GM18907 (cell line): ENCODE data around the gene C11orf68.
A peak's percentile ranks its signal among the peaks of the same experiment; 100 is the strongest.

Experiments used
- ATAC-seq: cut with Tn5 transposase; IDR thresholded peaks from one replicate; pipeline ENCODE4 v1.9.1; 2021; ENCODE audit warnings: mild to moderate bottlenecking, moderate library complexity; ENCODE audit not compliant: unreplicated experiment

C11orf68 gene

DNA sequence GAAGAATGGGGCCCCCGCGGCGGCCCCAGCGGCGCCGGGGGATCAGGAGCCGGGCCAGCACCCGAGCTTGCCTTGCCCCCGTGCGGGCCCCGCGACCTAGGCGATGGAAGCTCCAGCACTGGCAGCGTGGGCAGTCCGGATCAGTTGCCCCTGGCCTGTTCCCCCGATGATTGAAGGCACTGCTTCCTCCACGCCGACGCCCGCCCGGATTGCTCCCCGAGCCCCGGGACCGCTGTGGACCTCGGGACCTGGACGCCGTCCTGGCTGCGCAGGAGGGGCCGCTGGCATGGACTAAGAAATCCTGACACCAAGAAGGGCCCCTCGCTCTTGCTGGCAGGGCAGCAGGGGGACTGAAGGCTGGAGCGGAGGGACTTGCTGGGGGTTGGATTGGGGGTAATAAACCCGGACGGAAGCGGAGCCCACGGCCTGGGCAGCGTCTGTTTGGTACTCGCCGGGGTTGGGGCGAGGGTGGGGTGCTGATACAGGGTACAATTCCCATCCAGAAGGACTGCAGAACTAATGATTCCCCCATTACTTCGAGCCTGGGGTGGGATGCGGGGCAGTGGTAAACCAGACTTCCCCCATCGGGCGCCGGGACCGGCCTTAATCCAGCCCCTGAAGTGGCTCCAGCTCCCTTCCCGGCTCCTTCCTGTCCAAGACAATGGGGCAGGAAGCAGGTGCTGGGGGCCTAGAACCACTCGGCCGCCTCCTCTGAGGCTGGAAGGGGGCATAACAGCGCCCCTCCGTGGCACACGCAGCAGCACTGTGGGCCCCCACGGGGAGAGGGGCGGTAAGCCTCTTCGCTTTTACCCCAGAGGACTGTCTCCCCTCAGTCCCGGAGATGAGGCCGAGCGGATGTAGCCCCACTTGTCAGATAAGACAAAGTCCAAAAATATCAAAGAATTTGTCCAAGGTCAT, 27.4 kb downstream of the C11orf68 start:
- ATAC-seq = no peak

DNA sequence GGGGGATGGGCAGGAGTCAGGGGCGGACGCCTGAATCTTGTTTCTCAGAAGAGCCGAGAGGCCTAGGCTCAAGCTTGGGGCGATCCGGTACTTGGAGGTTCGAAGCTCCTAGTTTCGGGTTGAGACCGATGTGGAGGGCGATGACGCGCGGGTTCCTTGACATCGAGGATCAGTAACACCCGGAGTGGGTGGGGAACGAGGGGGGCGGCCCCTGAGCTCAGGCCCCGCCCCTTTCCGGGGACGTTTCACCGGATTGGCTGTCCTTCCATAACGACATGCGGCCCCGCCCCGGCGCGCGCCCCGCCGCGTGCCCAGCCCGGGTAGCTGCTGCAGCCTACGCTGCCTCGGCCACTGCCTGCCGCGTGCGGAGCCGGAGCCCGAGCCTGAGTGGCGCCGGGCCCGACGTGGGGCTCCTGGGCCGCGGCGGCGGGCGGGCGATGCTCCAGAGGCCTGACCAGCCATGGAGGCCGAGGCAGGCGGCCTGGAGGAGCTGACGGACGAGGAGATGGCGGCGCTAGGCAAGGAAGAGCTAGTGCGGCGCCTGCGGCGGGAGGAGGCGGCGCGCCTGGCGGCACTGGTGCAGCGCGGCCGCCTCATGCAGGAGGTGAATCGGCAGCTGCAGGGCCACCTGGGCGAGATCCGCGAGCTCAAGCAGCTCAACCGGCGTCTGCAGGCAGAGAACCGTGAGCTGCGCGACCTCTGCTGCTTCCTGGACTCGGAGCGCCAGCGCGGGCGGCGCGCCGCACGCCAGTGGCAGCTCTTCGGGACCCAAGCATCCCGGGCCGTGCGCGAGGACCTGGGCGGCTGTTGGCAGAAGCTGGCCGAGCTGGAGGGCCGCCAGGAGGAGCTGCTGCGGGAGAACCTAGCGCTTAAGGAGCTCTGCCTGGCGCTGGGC, 28.3 kb downstream of the C11orf68 start, which contains the start of gene CCDC85B:
TSS of gene CCDC85B (plus strand) at position 350 of the 895 bp plus-strand sequence. CDS start at position 461, 111 bp downstream.
- ATAC-seq = peak; percentile 58

DNA sequence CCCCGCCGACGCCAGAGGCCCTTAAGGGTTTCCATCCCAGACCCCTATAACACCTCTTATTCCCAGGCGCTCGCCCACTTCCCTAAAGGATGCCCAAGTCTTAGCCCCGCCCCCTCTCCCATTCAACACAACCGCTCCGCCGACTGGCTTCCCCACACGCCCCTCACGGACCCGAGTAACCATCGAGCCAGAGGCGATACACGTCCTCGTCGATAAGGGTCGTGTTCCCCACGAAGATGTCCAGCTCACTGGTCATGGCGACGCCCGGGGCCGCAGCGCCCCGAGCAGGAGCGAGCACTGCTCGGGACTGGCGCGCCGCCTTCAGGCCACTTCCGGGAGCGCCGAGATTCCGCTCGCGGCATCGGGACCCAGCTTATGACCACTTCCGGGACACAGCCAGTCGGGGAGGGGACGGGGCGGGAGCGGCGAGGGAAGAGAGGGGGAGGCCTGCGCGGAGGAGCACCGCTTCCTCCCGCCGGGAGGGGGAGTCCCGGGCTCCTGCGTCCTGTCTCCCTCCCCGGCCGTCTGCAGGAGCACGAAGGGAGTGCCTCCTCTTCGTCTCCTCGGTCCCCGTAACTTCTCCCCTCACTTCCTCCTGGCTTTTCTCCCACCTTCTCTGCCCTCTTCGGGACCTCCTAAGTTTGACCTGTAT, 30.6 kb downstream of the C11orf68 start, which contains the start of gene FIBP:
TSS of gene FIBP (minus strand) at position 309 of the 652 bp plus-strand sequence. CDS start at position 256, 53 bp downstream.
- ATAC-seq = peak; percentile 51

DNA sequence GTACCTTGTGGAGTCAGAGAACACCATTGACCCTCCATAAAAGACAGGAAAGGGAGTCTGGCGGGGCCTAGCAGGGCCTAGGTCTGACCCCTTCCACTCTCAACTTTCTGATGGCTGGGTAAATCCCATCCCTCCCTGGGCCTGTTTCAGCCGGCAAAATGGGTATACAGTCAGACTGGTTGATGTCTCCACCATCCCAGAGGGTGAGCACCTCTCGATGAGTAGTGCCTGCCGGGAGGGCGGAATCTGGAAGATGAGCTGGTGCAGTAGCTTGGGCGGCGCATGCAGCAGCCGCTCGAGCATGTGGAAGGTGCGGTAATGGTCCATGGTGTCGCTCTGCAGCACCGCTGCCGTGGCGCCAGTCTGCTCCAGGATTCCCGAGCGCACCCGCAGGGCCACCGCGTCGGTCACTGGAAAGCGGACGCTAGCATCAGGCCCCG, 31.1 kb downstream of the C11orf68 start:
- ATAC-seq = no peak

DNA sequence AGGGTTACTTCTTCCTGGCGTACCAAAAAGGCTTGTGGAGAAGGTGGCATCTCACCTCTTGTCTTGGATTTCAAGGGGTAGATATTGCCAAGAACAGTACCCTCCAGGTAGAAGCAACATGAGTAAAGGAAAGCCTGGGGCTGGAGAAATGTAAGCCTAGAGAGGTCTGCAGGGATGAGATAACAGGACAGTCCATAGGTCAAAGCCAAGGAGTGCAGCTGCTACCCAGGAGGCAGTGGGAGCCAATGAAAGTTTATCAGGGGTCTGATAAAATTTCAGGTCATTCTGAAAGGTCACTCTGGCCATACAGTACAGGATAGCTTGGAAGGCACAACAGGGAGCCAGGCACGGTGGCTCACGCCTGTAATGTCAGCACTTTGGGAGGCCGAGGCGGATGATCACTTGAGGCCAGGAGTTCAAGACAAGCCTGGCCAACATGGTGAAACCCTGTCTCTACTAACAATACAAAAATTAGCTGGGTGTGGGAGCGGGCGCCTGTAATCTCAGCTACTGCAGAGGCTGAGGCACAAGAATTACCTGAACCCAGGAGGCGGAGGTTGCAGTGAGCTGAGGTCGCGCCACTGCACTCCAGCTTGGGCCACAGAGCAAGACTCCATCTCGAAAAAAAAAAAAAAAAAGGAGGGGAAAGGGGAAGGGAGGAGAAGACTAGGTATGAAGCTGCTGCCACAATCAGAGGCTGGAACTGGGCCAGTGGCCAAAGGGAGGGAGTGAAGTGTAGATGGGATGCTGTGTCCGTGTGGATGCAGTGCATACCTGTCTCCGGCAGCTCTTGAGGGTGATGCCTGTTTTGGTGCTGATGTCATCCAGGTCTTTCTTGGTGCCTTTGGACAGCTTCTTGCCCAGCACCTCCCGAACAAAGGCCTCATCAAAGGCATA, 31.8 kb downstream of the C11orf68 start:
- ATAC-seq = no peak

DNA sequence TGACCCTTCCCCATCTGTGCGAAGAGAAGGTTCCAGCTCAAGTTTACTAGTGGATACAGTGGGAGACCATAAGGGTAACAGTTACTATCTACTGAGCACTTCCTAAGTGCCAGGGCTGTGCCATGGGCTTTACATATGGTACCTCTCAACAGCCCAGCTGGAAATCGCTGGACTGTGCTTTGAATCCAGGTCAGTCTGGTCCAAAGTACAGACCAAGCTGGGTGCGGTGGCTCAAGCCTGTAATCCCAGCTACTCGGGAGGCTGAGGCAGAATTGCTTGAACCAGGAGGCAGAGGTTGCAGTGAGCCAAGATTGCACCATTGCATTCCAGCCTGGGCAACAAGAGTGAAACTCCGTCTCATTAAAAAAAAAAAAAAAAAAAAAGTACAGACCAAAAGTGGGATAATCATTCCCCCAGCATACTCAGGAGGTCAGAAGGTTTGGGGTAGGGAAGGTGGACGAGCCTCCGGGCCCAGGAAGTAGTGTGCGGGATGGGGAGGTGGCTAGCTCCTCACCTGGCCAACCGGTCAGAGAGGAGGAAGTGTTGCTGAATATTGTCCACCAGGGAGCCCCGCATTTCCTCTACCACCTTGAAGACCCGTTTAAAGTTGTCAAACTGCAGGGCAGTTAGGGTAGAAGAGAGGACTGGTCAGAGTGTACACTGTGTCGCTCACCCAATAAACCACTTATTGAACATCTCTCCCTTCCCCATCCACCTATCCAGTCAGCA, 32.9 kb downstream of the C11orf68 start:
- no peak for ATAC-seq

DNA sequence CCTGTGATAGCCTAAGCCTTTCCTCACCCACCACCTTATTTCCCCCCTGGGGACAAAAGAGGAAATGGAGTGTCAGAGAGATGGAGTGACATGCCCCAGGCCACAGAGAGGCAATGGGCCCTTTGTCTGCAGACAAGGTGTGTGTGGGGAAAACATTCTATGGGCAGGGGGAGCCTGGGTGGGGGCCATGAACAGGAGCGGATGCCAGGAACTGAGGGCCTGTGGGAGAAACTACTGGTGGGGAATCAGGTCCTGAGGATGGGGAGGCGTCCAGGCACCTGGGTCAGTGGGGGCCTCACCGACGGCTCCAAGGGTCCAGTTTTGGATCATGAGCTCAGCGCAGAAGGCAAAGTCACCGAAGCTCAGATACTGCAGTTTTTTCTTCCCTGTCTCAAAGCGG, 33.6 kb downstream of the C11orf68 start:
- ATAC-seq = no peak

DNA sequence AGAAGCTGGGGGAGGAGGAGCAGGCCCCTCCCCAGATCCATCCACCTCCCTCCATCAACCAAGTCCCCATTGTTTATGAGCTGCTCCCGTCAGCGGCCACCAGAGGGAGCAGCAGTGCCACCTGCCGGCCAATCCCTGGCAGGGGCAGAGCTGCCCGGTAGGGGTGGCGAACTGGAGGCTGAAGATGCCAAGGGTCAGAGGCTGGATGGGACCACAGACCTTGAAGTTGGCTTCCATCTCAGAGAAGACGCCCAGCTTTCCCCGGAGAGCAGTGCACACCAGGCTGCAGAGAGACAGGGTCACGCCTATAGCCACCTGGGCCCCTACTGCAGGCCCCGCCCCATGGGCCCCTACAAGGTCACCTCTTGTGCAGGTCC, 34.2 kb downstream of the C11orf68 start:
- ATAC-seq = no peak

GRCh38 chr11:65883786-65884715, 34.8 kb downstream of the C11orf68 start:
- no peak for ATAC-seq

- ATAC-seq = no peak
These were observed 35.7 kb downstream of the C11orf68 start for GRCh38 chr11:65883058-65883761.

GRCh38 chr11:65882120-65883057, 36.5 kb downstream of the C11orf68 start:
- no peak for ATAC-seq

DNA sequence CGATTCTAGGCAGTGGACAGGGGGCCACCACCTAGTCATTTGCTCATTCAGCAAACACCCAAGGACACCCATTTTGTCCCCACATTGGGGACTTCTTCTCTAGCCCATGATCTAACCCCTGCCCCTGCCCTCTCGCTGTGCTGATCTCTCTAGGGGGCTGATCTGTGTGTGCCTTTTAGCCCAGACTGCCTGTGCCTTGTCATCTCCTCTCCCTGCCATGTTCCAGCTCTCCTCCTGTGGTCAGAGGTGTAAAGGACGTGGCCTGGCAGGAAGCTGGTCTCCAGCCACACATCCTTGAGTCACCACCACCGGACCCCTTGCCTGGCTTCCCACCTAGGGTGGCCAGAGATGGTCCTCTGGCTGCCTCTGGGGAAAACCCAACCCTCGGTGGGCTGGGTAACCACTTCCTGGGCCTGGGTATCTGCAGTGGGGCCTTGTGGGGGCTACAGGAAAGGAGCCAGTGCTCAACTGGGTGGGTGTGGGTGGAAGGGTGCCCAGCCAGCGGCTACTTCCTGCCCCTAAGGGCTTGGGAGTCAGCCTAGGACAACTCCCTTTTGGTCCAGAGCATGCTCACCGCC, 37.9 kb downstream of the C11orf68 start:
- ATAC-seq = no peak

DNA sequence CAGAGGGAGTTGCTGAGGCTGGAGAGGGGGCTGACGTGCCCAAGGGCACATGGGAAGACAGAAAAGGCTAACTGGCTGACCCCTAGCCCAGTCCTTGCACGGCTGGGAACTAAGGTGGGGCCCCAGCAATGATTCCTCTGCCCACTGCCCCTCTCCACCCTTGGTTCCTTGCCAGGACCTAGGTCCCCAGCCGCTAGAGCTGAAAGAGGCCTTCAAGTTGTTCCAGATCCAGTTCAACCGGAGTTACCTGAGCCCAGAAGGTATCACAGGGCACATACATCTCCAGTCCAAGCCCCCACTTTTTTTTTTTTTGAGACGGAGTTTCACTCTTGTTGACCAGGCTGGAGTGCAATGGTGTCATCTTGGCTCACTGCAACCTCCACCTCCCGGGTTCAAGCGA, 38.8 kb downstream of the C11orf68 start:
- no peak for ATAC-seq

DNA sequence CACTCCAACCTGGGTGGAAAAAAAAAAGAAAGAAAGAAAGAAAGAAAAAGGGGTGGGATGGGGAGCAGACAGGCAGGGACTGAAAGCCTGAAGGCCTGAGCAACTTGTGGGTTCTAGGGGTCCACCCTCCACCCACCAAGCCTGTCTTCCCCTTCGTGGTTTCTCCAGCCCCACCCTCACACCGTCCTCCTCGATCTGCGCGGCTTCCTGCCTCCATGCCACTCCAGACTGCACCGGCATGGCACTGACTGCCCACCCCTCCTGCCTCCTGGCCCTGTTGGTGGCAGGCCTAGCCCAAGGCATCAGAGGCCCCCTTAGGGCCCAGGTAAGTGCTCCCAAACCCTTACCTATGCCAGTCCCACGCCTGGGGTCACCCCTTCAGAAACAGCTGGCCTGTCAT, 39.2 kb downstream of the C11orf68 start, which contains the start of gene CTSW:
TSS of gene CTSW (plus strand) at position 221 of the 400 bp plus-strand sequence. CDS start at position 239, 18 bp downstream.
- ATAC-seq = no peak

- peak; percentile 61 for ATAC-seq
These were observed 45.3 kb downstream of the C11orf68 start for GRCh38 chr11:65873318-65874156.
